NCI-H1436 treated with DMSO at 0.1 percent for 48 hours (cell line): ENCODE results near the gene MAST3.

ENCODE experiments used
- DNase-seq: peaks from one replicate; lab custom pipeline; 2025; lab: John Stamatoyannopoulos, UW

MAST3 gene

GRCh38 chr19:18097217-18097992, at the start of gene MAST3:
MAST3 (plus strand) TSS chr19:18097778; CDS start chr19:18097793, 15 bp downstream.
- DNase-seq: no peak

DNA sequence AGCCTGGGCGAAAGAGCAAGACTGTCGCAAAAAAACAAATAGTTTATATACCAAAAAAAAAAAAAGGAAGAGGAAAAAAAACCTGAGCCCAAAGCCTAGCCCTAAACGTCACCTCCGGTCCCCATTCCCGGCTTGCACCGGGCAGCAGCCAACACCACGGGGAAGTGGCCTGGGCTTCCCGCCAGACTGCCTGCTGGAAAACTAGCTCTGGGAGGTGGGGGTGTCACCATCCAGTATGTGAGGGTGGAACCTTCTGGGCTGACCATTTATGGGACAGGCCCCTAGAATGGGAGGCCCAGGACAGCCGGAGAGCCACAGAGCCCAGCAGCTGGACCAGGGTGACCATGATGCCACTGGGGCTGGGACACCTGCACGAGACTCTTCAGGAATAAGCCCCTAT, 48.2 kb upstream of the MAST3 start:
- DNase-seq: no peak

DNA sequence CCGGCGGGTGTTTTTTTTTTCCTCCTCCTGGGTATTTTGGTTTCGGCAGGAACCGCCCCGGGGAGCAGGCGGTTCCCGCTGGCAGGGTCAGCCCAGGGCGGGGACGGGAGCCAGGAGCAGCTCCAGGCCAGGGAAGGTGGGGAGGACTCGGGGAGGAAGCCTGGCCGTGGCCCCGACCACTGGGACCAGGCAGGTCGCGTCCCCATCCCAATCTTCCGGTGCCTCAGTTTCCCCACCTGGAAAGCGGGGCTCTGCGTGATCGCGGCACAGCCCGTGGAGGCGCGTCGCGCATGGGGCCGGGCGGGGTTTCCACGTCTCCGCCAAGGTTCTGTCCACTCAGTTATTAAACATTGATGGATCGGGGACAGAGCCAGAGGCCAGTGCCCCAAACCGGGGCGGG, 45.7 kb upstream of the MAST3 start:
- no peak for DNase-seq

- DNase-seq: no peak
These were observed 43.9 kb upstream of the MAST3 start for GRCh38 chr19:18053576-18054219.

GRCh38 chr19:18055967-18056366, 41.6 kb upstream of the MAST3 start:
- no peak for DNase-seq

GRCh38 chr19:18057557-18057956, 40.0 kb upstream of the MAST3 start:
- DNase-seq: no peak

DNA sequence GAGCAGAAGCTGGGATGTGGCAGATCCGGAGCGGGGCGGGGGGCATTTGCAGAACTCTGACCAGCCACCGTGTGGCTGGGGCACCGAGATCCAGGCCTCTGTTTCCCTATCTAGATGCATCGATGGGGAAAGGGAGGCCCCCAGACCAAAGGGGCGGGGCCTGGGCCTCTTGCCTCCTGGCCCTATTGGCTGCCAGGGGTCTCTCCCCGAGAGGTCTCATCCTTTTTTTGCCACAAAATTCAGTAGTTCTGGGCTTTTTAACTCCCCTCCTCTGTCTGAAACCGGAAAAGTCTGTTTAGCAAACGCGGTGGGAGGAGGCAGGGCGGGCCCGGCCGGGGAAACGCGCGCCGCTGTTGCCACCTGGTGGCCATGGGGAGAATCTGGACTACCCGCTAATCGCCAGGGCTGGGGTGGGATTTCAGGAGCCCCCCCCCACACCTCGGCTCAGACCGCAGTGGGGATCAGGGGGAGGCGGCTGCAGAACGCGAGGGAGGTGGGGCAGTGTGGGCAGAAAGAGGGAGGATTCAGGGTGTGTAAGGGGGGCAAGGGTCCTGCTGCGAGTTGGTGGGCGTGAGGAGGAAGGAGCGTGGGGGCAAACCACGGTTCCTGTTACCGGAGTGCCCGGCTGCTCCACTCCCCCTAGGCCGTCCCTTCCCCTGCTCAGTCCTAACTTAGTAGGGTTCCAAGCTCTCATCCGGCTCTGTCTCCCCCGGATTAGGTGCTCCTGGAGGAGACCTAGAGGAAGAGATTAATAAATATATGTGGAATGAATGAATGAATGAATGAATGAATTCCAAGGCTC, 39.2 kb upstream of the MAST3 start:
- peak; percentile 14 for DNase-seq

DNA sequence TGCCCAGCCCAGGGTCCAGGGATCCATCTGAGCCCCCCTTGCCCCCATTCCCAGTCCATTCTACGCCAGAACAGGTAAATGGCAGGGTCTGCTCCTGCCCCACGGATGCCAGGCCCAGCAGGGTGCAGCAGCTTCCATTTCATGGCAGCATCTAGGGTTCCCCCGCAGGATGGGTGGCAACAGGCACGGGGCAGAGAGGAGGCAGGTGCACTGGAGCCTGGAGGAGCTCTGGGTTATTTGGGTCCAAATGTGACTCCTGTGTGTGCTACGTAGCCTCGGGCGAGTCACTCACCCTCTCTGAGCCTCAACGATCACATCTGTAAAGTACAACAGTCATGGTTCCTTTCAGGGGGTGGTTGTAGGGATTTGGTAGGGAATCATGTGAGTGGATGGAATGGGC, 38.3 kb upstream of the MAST3 start:
- DNase-seq: no peak

GRCh38 chr19:18059902-18060301, 37.7 kb upstream of the MAST3 start:
- no peak for DNase-seq

- DNase-seq: no peak
These were observed 37.1 kb upstream of the MAST3 start for GRCh38 chr19:18060472-18060871.

- peak; percentile 29 for DNase-seq
These were observed 35.5 kb upstream of the MAST3 start for GRCh38 chr19:18062028-18062427.

- no peak for DNase-seq
These were observed 34.1 kb upstream of the MAST3 start for GRCh38 chr19:18063463-18063862.

- no peak for DNase-seq
These were observed 32.4 kb upstream of the MAST3 start for GRCh38 chr19:18065173-18065495.

GRCh38 chr19:18068395-18068794, 29.2 kb upstream of the MAST3 start:
- no peak for DNase-seq

DNA sequence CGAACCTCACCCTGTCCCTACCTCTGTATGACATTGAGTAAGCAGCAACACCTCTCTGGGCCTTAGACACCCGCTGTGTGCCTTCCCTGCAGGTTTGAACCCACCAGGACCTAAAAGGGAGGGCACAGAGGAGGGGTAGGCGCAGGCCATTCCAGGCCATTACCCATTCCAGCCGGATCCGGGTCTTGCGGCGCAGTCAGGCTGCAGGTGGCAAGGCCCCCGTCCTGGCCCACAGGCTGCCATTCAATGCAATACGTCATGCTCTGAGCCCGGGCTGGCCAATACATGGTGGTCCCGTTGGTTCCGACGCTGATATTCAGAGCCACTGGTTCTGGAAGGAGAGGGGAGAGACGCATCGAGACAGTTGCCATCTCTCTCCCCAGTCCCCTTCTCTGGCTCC, 28.2 kb upstream of the MAST3 start:
- DNase-seq: no peak

DNA sequence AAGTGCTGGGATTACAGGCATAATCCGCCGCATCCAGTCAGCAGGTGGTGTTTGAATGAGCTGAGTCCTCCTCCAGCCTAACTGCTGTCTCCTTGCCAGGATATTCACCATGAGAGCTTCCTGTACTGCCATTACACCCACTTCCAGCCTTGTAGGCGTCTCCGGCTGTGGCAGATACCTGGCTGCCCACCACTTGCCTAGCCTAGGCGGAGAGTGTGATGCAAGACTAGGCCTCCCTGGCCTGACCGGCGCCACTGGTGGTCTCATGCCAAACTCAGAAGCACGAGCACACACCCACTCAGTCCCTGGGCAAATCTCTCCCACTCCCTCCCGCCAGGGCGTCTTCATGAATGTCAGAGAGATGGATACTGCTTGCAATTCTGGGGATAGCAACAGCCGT, 27.4 kb upstream of the MAST3 start:
- no peak for DNase-seq

GRCh38 chr19:18072335-18072734, 25.2 kb upstream of the MAST3 start:
- DNase-seq: no peak

- no peak for DNase-seq
These were observed 24.4 kb upstream of the MAST3 start for GRCh38 chr19:18073197-18073596.

DNA sequence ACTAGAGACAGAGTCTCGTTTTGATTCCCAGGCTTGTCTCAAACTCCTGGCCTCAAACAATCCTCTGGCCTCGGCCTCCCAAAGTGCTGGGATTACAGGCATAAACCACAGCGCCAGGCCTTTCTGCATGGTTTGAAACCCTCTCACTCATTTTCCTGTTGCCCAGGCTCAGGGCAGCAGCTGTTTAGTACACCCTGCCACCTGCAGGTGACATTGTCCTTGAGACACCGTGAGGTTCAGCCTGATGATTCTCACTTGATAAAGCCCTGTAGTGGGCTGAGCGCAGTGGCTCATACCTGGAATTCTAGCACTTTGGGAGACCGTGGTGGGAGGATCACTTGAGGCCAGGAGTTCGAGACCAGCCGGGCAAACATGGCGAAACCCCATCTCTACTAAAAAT, 23.4 kb upstream of the MAST3 start:
- no peak for DNase-seq

DNA sequence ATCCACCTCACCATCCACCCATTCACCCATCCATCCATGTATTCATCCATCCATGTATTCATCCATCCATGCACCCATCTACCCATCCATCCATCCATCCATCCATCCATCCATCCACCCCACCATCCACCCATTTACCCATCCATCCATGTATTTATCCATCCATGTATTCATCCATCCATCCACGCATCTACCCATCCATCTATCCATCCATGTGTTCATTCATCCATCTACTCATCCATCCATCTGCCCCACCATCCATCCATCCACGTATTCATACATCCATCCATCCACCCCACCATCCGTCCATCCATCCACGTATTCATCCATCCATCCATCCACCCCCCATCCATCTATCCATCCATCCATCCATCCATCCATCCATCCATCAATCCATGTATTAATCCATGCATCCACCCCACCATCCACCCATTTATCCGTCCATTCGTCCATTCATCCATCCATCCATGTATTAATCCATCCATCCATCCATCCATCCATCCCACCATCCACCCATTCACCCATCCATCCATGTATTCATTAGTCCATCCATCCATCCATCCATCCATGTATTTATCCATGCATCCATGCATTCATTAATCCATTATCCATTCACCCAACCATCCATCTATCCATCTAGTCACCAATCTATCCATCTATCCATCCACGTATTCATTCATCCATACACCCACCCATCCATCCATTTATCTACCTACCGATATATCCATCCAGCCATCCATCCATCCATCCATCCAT, 13.5 kb upstream of the MAST3 start:
- DNase-seq: no peak

- no peak for DNase-seq
These were observed 11.7 kb upstream of the MAST3 start for GRCh38 chr19:18085702-18086457.
